ENCODE data around the gene ARID4B.

ARID4B gene

DNA sequence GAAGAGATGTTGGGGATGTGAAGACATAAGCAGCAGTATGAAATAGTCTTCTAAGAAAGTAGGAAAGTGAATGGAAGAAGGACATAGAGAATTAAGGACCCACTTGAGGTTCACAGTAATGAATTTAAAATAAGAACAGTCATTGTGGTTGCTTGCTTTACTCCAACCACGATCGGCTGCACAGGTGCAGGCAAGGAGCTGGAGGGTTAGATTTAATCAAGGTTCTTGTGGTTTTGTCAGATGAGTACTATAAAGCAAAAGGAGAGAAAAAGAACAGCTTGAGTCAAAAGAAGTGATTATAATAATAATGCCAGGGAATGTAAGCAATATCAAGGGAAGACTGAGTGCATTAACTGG, 120.8 kb downstream of the ARID4B start:
- TF ChIP-seq SPI1 (IDR thresholded peaks at IDR 0.05; ENCODE audit: borderline replicate concordance, low read depth) (no peak), POLR2AphosphoS5 (IDR thresholded peaks at IDR 0.05; ENCODE audit: low read depth) (no peak), GABPA (IDR thresholded peaks at IDR 0.05; ENCODE audit: low read depth) (no peak)
- TF ChIP-seq, protein P1, sequence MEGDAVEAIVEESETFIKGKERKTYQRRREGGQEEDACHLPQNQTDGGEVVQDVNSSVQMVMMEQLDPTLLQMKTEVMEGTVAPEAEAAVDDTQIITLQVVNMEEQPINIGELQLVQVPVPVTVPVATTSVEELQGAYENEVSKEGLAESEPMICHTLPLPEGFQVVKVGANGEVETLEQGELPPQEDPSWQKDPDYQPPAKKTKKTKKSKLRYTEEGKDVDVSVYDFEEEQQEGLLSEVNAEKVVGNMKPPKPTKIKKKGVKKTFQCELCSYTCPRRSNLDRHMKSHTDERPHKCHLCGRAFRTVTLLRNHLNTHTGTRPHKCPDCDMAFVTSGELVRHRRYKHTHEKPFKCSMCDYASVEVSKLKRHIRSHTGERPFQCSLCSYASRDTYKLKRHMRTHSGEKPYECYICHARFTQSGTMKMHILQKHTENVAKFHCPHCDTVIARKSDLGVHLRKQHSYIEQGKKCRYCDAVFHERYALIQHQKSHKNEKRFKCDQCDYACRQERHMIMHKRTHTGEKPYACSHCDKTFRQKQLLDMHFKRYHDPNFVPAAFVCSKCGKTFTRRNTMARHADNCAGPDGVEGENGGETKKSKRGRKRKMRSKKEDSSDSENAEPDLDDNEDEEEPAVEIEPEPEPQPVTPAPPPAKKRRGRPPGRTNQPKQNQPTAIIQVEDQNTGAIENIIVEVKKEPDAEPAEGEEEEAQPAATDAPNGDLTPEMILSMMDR (IDR thresholded peaks at IDR 0.05; ENCODE audit: insufficient read depth, low read length), result no peak
- TF ChIP-seq, protein P2, sequence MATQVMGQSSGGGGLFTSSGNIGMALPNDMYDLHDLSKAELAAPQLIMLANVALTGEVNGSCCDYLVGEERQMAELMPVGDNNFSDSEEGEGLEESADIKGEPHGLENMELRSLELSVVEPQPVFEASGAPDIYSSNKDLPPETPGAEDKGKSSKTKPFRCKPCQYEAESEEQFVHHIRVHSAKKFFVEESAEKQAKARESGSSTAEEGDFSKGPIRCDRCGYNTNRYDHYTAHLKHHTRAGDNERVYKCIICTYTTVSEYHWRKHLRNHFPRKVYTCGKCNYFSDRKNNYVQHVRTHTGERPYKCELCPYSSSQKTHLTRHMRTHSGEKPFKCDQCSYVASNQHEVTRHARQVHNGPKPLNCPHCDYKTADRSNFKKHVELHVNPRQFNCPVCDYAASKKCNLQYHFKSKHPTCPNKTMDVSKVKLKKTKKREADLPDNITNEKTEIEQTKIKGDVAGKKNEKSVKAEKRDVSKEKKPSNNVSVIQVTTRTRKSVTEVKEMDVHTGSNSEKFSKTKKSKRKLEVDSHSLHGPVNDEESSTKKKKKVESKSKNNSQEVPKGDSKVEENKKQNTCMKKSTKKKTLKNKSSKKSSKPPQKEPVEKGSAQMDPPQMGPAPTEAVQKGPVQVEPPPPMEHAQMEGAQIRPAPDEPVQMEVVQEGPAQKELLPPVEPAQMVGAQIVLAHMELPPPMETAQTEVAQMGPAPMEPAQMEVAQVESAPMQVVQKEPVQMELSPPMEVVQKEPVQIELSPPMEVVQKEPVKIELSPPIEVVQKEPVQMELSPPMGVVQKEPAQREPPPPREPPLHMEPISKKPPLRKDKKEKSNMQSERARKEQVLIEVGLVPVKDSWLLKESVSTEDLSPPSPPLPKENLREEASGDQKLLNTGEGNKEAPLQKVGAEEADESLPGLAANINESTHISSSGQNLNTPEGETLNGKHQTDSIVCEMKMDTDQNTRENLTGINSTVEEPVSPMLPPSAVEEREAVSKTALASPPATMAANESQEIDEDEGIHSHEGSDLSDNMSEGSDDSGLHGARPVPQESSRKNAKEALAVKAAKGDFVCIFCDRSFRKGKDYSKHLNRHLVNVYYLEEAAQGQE (IDR thresholded peaks at IDR 0.05; ENCODE audit: insufficient replicate concordance, low read depth), result no peak
- no peak overlapping the region for H3K4me3 ChIP-seq (replicated peaks; ENCODE audit: insufficient read depth, low read length)
- H3K27me3 ChIP-seq (ENCODE audit: insufficient read depth, poor library complexity, severe bottlenecking), result no peaks in the 10 kb centered on the region
- H3K27ac ChIP-seq (replicated peaks), result no peak overlapping the region
- DNase-seq (ENCODE audit: low read depth in 1 of 2, low spot score in 1 of 2), result no peak

DNA sequence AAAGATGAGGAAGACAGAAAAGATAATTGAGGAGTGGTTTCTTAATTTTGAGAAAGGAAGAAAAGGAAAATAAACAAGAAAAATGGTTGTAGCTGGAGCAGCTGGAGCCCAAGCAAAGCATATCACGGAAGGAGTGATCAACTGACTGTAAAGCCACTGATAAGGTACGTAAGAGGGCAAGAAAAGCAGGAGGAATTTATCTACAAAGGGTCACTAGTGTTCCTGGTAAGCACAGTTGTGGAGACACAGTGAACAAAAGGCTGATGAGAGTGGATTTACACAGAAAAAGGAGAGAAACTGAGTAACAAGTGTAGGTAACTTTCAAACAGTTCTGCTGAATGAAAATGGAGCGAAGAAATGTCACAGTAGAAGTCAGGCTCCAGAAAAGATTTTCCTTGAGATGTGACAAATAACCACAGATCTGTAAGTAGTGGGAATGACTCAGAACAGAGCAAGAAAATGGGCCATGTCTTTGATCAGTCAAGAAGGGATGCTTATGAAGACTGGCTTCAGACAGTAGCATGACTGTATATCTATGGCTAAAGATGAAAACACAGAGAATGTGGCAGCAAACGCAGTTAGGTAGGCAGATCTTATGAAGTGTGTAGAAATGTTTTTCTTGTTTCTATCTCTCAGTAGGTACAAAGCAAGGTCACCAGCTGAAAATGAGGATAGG, 121.3 kb downstream of the ARID4B start:
- TF ChIP-seq SPI1 (IDR thresholded peaks at IDR 0.05; ENCODE audit: borderline replicate concordance, low read depth), result no peak
- TF ChIP-seq, protein P2 (IDR thresholded peaks at IDR 0.05; ENCODE audit: insufficient replicate concordance, low read depth), result no peak
- no peak for TF ChIP-seq GABPA (IDR thresholded peaks at IDR 0.05; ENCODE audit: low read depth)
- TF ChIP-seq POLR2AphosphoS5 (IDR thresholded peaks at IDR 0.05; ENCODE audit: low read depth), result no peak
- TF ChIP-seq, protein P1 (IDR thresholded peaks at IDR 0.05; ENCODE audit: insufficient read depth, low read length), result no peak
- H3K27ac ChIP-seq (replicated peaks), result no peak overlapping the region

DNA sequence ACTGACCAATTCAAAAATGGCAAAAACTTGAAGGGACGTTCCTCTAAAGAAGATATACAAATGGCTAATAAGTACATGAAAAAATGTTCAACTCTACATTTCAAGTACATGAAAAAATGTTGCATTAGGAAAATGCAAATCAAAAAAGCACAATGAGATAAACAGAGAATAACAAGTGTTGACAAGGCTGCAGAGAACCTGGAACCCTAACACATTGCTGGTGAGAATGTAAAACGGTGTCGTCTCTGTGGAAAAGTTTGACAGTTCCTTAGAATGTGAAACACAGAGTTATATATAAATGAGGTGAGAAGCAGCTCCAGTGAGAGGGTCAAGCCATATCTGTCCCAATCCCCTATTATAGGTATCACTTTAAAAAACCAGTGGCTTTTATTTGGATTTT, 122.3 kb downstream of the ARID4B start:
- TF ChIP-seq POLR2AphosphoS5 (IDR thresholded peaks at IDR 0.05; ENCODE audit: low read depth) (no peak), SPI1 (IDR thresholded peaks at IDR 0.05; ENCODE audit: borderline replicate concordance, low read depth) (no peak), GABPA (IDR thresholded peaks at IDR 0.05; ENCODE audit: low read depth) (no peak)
- TF ChIP-seq, protein P1 (IDR thresholded peaks at IDR 0.05; ENCODE audit: insufficient read depth, low read length), result no peak
- TF ChIP-seq, protein P2 (IDR thresholded peaks at IDR 0.05; ENCODE audit: insufficient replicate concordance, low read depth), result no peak
- DNase-seq (ENCODE audit: low read depth in 1 of 2, low spot score in 1 of 2), result no peak
- no peak overlapping the region for H3K4me3 ChIP-seq (replicated peaks; ENCODE audit: insufficient read depth, low read length)
- H3K27ac ChIP-seq (replicated peaks), result no peak overlapping the region
- no peaks in the 10 kb centered on the region for H3K27me3 ChIP-seq (ENCODE audit: insufficient read depth, poor library complexity, severe bottlenecking)

More for the DNA sequence above, 121.3 kb downstream of the ARID4B start:
- Histone ChIP-seq H3K27me3 (ENCODE audit: insufficient read depth, poor library complexity, severe bottlenecking) (no peaks in the 10 kb centered on the region), H3K4me3 (replicated peaks; ENCODE audit: insufficient read depth, low read length) (no peak overlapping the region)
- no peak for DNase-seq (ENCODE audit: low read depth in 1 of 2, low spot score in 1 of 2)
